SIG-M5 (cell line): ENCODE results near the gene PREPL.

Experiments
- DNase-seq: peaks from one replicate; lab custom pipeline; 2025; lab: John Stamatoyannopoulos, UW

Gene PREPL

GRCh38 chr2:44295633-44296359 is 65.5 kb downstream of the PREPL start:
- no peak for DNase-seq

GRCh38 chr2:44295113-44295512 is 66.2 kb downstream of the PREPL start:
- no peak for DNase-seq

- DNase-seq, result no peak
These were observed 69.7 kb downstream of the PREPL start for GRCh38 chr2:44291281-44292248.

DNA sequence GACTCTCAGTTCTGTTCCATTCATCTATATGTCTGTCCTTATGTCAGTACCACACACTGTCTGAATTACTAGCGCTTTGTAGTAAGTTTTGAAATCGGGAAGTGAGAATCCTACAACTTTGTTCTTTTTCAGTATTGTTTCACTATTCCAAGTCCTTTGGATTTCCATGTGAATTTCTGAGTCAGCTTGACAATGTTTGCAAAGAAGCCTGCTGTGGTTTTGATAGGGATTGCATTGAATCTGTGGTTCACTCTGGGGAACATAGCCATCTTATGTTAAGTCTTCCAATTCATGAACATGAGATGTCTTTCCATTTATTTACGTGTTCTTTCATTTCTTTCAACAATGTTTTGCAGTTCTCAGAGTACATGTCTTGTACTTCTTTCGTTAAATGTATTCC is 71.0 kb downstream of the PREPL start:
- no peak for DNase-seq

GRCh38 chr2:44286884-44287638 is 74.2 kb downstream of the PREPL start:
- no peak for DNase-seq

DNA sequence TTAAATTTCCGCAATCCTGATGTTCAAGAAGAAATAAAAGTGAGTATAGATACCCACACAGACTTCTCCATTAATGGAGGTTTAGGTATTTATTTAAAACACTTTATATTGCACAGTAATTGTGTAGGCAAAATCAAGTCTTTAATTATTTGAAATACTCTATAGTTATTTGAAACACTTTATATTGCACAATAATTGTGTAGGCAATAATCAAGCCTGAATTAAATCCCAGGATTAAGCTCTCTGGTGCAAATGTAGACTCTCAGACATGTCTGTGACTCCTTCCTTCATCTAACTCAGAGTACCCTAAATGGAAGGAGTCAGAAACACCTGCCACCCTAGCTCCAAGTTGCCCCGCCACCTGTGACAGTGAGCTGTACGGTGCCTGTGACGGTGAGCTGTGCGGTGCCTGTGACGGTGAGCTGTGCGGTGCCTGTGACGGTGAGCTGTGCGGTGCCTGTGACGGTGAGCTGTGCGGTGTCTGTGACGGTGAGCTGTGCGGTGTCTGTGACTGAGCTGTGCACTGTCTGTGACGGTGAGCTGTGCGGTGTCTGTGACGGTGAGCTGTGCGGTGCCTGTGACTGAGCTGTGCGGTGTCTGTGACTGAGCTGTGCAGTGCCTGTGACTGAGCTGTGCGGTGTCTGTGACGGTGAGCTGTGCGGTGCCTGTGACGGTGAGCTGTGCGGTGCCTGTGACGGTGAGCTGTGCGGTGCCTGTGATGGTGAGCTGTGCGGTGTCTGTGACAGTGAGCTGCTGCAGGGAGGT is 75.0 kb downstream of the PREPL start:
- DNase-seq, result no peak

GRCh38 chr2:44285174-44285573 is 76.1 kb downstream of the PREPL start:
- no peak for DNase-seq

DNA sequence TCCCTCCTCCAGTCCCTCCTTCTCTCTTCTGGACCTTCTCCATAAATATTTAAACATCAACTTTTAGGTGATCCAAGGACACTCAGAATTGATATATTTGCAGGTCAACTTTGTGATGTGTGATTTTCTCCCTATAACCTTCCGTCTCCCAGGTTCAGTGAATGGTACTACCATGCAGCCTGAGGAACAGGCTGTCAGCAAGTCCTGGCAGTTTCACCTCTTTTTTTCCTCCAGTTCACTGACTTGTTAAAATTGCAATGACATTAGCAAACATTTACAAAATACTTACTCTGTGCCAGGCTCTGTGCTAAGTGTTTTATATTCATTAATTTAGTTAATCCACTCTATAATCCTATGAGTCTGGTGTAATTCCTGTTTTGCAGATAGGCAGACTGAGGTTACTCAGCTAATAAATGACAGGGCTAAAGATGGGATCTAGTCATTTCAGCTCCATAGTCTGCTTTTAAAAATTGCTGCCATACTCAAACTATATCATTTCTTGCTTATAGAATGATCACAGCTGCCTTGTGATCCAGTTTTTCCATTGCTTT is 78.1 kb downstream of the PREPL start:
- DNase-seq, result no peak

GRCh38 chr2:44280869-44281268 is 80.4 kb downstream of the PREPL start:
- no peak for DNase-seq

GRCh38 chr2:44277541-44277940 is 83.8 kb downstream of the PREPL start:
- DNase-seq, result no peak

DNA sequence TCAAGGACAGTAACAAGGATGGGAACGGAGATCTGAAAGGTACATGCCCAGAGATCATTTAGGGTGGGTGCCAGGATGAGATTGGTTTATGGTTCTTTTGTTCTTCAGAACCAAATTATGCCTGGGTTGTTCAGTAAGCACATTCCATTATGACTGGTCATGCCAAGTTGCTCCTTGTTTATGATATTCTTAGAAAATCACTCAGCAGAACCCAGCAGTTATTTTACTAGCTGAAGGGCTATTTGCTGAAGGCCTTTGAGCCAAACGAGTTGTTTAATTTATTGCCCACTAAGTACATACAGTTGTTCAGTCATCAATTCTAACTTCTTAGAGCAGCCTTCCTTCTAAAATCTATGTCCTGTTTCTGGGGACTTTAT is 85.4 kb downstream of the PREPL start:
- DNase-seq, result no peak

GRCh38 chr2:44273596-44273995 is 87.7 kb downstream of the PREPL start:
- no peak for DNase-seq

GRCh38 chr2:44273076-44273475 is 88.2 kb downstream of the PREPL start:
- DNase-seq, result no peak

DNA sequence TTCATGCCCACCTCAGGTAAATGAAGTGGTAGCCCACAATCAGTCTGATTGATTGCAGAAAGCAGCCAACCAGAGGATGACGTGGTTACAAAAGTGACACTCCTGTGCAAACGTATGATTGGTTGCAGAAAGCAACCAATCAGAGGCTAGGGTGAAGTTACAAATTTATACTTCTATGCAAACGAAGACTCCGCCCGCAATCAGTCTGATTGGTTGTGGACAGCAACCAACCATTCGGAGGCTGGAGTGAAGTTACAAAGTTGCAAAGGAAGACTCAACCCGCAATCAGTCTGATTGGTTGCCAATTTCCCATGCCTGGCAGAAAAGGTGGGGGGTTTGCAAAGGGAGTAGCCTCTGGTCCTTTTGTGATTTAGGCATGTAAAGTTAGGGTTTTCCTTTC is 90.0 kb downstream of the PREPL start:
- DNase-seq, result no peak

DNA sequence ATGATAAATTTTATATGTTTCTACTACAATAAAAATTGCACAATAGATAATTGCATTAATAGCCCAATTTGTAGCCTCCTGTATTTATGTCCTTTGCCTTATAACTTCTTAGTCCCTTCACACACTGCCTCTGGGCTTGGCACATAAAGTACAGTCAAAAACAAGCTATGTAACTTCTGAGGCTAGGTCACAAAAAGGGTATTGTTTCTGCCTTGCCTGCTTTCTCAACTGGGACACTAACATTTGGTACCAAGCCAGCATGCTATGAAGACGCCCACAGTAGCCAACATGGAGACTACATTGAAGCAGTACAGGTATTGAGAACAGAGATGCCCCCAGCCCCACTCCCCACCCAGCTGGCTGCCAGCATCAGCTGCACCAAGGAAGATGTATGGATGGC is 91.5 kb downstream of the PREPL start:
- no peak for DNase-seq

DNA sequence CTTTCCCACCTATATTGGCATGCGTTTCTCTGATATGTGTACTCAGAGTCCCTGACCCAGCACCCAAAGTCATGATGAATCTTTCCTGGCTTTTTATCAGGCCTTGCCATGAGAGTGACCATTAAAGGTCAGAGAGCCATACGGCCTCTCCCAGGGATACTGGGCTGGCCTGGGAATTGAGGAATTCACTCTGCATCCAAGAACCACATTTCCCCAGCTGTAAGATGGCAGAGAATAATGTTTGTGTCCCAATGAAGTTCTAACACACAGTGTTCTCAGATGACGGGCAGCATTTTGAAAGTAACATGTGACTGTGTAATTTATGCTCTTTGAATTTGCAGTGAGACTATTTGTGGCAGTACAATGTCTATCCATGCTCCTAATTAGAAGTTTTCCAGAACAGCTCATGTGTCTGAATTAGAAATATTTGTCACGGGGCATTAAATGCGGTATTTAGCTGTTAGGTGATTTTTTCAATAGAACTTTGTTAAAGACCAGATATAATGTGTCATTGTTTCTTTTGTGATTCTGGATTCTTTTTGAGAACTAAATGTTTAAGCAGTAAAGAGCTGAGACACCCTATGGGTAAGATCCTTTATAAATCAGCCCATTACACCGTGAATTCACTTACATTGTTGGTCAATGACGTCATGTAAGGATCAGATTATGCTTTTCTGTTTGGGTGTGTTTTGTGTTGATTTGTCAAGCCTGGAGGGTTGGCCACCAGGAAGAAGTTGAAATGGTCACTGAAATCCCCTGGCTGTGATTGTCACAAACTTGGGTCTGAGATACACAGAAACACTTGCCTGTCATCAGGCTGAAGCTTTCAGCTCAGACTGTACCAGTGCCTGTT is 93.3 kb downstream of the PREPL start:
- no peak for DNase-seq
